PFSK-1 (cell line): Measurements from ENCODE around the gene GLCCI1.

ENCODE experiments used
- POLR2AphosphoS5 ChIP-seq: IDR thresholded peaks from 2 replicates; pipeline ENCODE4 v1.6.1; 2012; ENCODE audit warnings: low read depth, mild to moderate bottlenecking, control low read depth, low read length, moderate library complexity
- REST ChIP-seq, 2 experiments: IDR thresholded peaks; 2 replicates each; pipeline versions ENCODE4 v1.6.1 to v1.8.0; 2011 to 2012; ENCODE audit warnings: low read depth in 2 of 2, low read length in 2 of 2, control low read depth in 1 of 2, inconsistent platforms in 1 of 2, mild to moderate bottlenecking in 1 of 2, moderate library complexity in 1 of 2; ENCODE audit not compliant: insufficient read depth in 1 of 2

GRCh38 chr7:8085420-8085819 lies 116.8 kb downstream of the GLCCI1 start:
- no peak for TF ChIP-seq POLR2AphosphoS5
- TF ChIP-seq REST (IDR thresholded peaks at IDR 0.05; ENCODE audit: insufficient read depth in 1 of 2, low read depth in 2 of 2, low read length in 2 of 2) = no peak
